ENCODE measurements around the gene SNTN. TPM values are rescaled to one million over a fixed set of nuclear protein-coding genes. Genes with fewer than 3 reads are reported as not detected.

SNTN gene
- not detected in 5 replicates for total RNA-seq (2022; extraction: Qiagen RNA extraction)

GRCh38 chr3:63652066-63652725 lies at the start of gene SNTN:
TSS of gene SNTN (plus strand) at chr3:63652675. CDS start at chr3:63652688, 13 bp downstream.

Other genes with a start within 250 kb of the SNTN start
- gene C3orf49, start 166.6 kb downstream of the SNTN start, total RNA-seq (2022; extraction: Qiagen RNA extraction): not detected in 5 replicates
- gene THOC7, start 211.1 kb downstream of the SNTN start, total RNA-seq (2022; extraction: Qiagen RNA extraction): 53.4 to 73.1 TPM (median 62.1 TPM) in 5 replicates
- 2.8 to 6.7 TPM (median 4.4 TPM) in 5 replicates for gene ATXN7, start 211.2 kb downstream of the SNTN start, total RNA-seq (2022; extraction: Qiagen RNA extraction)

Data from A549 treated with Mapracorat at 1 μM for 4 hours (cell line).